Measurements from ENCODE around the gene CDC27. TPM values are rescaled to one million over a fixed set of nuclear protein-coding genes. Genes with fewer than 3 reads are reported as not detected.

CDC27 gene
- total RNA-seq, 1 donor from 2014 or later = 167 TPM

DNA sequence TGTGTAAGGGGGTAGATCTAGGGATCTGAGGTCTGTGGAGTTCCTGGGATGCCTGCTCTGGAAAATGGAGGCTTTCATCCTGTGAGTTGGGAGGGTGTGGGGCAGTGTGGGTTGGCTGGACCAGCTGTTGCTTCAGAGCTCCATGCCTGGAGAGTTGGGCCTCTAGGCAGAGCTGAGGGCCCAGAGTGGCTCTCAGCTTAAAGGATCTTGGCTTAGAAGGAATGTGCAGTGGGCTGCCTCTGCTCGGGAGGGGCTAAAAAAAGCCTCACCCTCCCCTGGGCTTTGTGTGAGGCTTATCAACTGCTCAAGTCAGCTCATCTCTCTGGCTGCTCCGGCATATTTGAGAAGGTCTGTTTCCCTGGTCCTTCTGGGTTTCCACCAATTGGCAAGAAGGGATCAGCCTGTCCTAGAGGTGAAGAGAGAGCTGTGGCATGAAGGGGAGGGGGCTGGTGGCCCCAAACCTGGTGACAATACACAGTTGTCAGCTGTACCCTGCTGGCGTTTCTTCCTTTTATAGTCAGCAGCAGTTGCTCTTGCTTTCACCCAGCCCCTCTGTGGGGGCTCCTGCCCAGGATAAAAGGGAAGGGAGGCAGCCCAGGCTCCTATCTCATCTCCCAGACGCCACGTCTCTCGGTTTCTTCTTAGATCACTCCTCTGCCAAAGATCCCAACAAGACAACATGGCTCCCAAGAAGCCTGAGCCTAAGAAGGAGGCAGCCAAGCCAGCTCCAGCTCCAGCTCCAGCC is 19.8 kb upstream of the CDC27 start, which contains the start of gene MYL4:
TSS of gene MYL4 (plus strand) at position 605 of the 745 bp plus-strand sequence. CDS start at position 680, 75 bp downstream.
- H3K27ac ChIP-seq = no peak within 1 kb of the TSS
- DNase-seq (ENCODE audit: low spot score) = peak; percentile 47
- H3K36me3 ChIP-seq = no peaks in the 10 kb centered on the region
- TF ChIP-seq EZH2 (IDR thresholded peaks at IDR 0.05) = no peak
- no peaks in the 10 kb centered on the region for H3F3A ChIP-seq (ENCODE audit: low read depth)
- H3K4me1 ChIP-seq = peaks cover 16% of the 10 kb centered on the region
- H3K27me3 ChIP-seq = no peaks in the 10 kb centered on the region
- Mint-ChIP-seq H3K4me1 (peaks cover 26% of the 10 kb centered on the region), H3K36me3 (no peaks in the 10 kb centered on the region), H3K9me3 (no peaks in the 10 kb centered on the region), H3K27me3 (ENCODE audit: insufficient read depth, low read depth) (peaks cover 8% of the 10 kb centered on the region), H3K27ac (peak within 1 kb of the TSS; percentile 35), H3K4me3 (no peak within 1 kb of the TSS)
- H3K4me2 ChIP-seq = peak within 1 kb of the TSS; percentile 15
- H3K9me3 ChIP-seq (ENCODE audit: low read depth) = no peaks in the 10 kb centered on the region
- H4K20me1 ChIP-seq (ENCODE audit: low read depth) = no peaks in the 10 kb centered on the region
- peak within 1 kb of the TSS; percentile 98 for H2AFZ ChIP-seq (replicated peaks)
- no peak within 1 kb of the TSS for H3K9ac ChIP-seq
- no peak within 1 kb of the TSS for H3K4me3 ChIP-seq
- no peaks in the 10 kb centered on the region for H3K79me2 ChIP-seq (ENCODE audit: low read depth)

DNA sequence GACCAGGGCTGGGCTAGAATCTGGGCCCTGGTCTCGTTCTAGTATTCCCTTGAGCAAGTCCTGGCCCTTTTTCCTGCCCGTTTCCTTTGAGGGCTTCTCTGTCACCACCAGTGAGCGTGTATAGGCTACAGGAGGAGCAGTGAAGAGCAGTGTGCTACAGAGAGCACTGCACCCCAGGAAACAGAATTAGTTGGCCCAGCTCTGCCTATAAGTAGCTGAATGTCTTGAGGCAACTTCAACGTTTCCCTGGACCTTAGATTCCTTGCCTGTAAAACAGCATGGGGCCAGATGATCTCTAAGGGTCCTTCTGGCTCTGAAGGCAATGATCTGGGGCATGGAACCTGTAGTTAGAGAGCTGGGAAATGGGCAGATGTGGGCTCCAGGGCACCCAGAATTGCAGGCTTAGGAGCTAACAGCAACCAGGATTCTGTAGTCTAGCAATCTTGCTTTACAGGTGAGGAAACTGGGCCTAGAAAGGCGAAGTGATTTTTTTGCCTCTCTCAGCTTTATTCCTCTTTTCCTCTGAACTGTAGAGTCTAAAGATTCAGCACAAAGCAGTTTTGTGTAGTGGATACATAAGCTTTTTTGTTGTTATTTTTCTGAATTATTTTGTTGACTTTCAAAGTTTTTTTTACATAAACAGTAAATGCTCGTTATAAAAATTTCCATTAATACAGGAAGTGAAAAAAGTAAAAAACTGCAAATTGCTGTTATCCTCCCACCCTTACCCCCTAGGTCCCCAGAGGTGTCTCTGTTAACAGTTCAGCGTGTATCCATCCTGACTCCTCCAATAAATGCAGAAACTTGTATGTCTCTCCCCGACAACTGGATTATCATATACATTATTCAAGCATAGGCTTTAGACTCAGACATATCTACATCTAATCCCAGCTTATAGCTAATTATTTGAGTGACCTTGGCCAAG is 18.3 kb upstream of the CDC27 start:
- Mint-ChIP-seq H3K27ac (no peak overlapping the region), H3K36me3 (no peaks in the 10 kb centered on the region), H3K4me1 (peaks cover 26% of the 10 kb centered on the region), H3K27me3 (ENCODE audit: insufficient read depth, low read depth) (peaks cover 8% of the 10 kb centered on the region), H3K9me3 (peaks cover 2% of the 10 kb centered on the region), H3K4me3 (peak overlapping the region; percentile 3)
- Histone ChIP-seq H3K36me3 (no peaks in the 10 kb centered on the region), H3K4me2 (no peak overlapping the region), H4K20me1 (ENCODE audit: low read depth) (no peaks in the 10 kb centered on the region), H3K9me3 (ENCODE audit: low read depth) (no peaks in the 10 kb centered on the region), H3K27me3 (no peaks in the 10 kb centered on the region), H3K4me1 (peaks cover 12% of the 10 kb centered on the region), H3K4me3 (no peak overlapping the region), H3K27ac (no peak overlapping the region), H3K79me2 (ENCODE audit: low read depth) (no peaks in the 10 kb centered on the region), H2AFZ (replicated peaks) (no peak overlapping the region), H3F3A (ENCODE audit: low read depth) (no peaks in the 10 kb centered on the region), H3K9ac (no peak overlapping the region)
- no peak for DNase-seq (ENCODE audit: low spot score)
- TF ChIP-seq, protein P1, sequence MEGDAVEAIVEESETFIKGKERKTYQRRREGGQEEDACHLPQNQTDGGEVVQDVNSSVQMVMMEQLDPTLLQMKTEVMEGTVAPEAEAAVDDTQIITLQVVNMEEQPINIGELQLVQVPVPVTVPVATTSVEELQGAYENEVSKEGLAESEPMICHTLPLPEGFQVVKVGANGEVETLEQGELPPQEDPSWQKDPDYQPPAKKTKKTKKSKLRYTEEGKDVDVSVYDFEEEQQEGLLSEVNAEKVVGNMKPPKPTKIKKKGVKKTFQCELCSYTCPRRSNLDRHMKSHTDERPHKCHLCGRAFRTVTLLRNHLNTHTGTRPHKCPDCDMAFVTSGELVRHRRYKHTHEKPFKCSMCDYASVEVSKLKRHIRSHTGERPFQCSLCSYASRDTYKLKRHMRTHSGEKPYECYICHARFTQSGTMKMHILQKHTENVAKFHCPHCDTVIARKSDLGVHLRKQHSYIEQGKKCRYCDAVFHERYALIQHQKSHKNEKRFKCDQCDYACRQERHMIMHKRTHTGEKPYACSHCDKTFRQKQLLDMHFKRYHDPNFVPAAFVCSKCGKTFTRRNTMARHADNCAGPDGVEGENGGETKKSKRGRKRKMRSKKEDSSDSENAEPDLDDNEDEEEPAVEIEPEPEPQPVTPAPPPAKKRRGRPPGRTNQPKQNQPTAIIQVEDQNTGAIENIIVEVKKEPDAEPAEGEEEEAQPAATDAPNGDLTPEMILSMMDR (IDR thresholded peaks at IDR 0.05) = no peak
- TF ChIP-seq EZH2phosphoT487 (IDR thresholded peaks at IDR 0.05) (no peak), EZH2 (IDR thresholded peaks at IDR 0.05) (no peak)

DNA sequence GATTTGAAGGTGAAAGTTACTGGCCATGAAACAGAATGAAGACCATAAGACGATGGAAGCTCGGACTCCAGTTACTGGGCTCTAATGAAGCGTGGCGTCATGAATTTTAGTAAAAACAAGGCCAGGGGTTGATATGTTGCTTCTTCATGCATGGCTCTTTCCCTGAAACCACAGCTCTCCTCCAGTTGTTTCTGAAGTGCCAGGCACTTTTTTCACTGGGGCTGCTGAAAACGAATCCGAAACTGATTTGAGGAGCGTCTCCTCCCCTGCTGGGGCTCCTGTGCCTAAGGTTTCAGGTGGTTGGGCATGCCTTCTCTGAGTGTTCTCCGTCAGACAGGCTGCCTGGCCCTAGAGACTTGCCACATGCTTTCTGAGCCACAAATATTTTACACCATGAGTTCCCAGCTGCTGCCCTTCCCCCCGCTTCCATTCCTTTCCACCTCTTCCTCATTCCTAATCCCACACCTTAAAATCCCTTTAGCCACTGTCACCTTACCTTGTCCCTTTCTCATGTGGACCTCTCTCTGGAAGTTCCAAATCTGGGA is 16.4 kb upstream of the CDC27 start:
- no peaks in the 10 kb centered on the region for H3K36me3 ChIP-seq
- TF ChIP-seq, protein P1 (IDR thresholded peaks at IDR 0.05) = no peak
- TF ChIP-seq EZH2 (IDR thresholded peaks at IDR 0.05) = no peak
- no peak for TF ChIP-seq EZH2phosphoT487 (IDR thresholded peaks at IDR 0.05)
- H2AFZ ChIP-seq (replicated peaks) = peak overlapping the region; percentile 51
- no peaks in the 10 kb centered on the region for H3F3A ChIP-seq (ENCODE audit: low read depth)
- no peak overlapping the region for H3K4me2 ChIP-seq
- no peak for DNase-seq (ENCODE audit: low spot score)
- no peak overlapping the region for H3K27ac Mint-ChIP-seq
- no peaks in the 10 kb centered on the region for H3K9me3 ChIP-seq (ENCODE audit: low read depth)
- H3K4me3 ChIP-seq = no peak overlapping the region
- peaks cover 2% of the 10 kb centered on the region for H3K9me3 Mint-ChIP-seq
- no peaks in the 10 kb centered on the region for H3K79me2 ChIP-seq (ENCODE audit: low read depth)
- no peak overlapping the region for H3K4me3 Mint-ChIP-seq
- peaks cover 12% of the 10 kb centered on the region for H3K4me1 ChIP-seq
- H3K27ac ChIP-seq = no peak overlapping the region
- H3K4me1 Mint-ChIP-seq = peaks cover 23% of the 10 kb centered on the region
- H4K20me1 ChIP-seq (ENCODE audit: low read depth) = no peaks in the 10 kb centered on the region
- no peak overlapping the region for H3K9ac ChIP-seq
- peaks cover 10% of the 10 kb centered on the region for H3K27me3 Mint-ChIP-seq (ENCODE audit: insufficient read depth, low read depth)
- no peaks in the 10 kb centered on the region for H3K27me3 ChIP-seq
- H3K36me3 Mint-ChIP-seq = no peaks in the 10 kb centered on the region

Measured in neural progenitor cell (in vitro differentiated cells).